Central memory CD8-positive, alpha-beta T cell (primary cell): ENCODE measurements around the gene TFG.

Experiments
- ATAC-seq: fragments of 150-1000 bp; cut with Tn5 transposase; replicated peaks from 2 replicates; pipeline ENCODE4 v1.10.0; 2022; ENCODE audit warnings: mild to moderate bottlenecking, moderate FRiP score, moderate number of reproducible peaks; ENCODE audit not compliant: poor library complexity, severe bottlenecking; ENCODE audit errors: extremely low read depth
- DNase-seq, 2 donors: peaks; one replicate each; pipeline ENCODE4 v3.0.0; 2021; ENCODE audit warnings: low spot score in 2 of 2
- H3K27ac Mint-ChIP-seq: one replicate; pipeline ENCODE4 v1.8.0; 2022; ENCODE audit warnings: low read depth, mild to moderate bottlenecking, moderate library complexity, mixed read lengths
- H3K27me3 Mint-ChIP-seq: one replicate; pipeline ENCODE4 v1.8.0; 2022; ENCODE audit warnings: mixed read lengths
- H3K36me3 Mint-ChIP-seq: one replicate; pipeline ENCODE4 v1.8.0; 2022; ENCODE audit warnings: mild to moderate bottlenecking, moderate library complexity, mixed read lengths; ENCODE audit not compliant: insufficient read depth
- H3K4me1 Mint-ChIP-seq: one replicate; pipeline ENCODE4 v1.8.0; 2022; ENCODE audit warnings: mixed read lengths
- H3K4me3 Mint-ChIP-seq: one replicate; pipeline ENCODE4 v1.8.0; 2022; ENCODE audit warnings: mild to moderate bottlenecking, moderate library complexity, mixed read lengths
- H3K9me3 Mint-ChIP-seq: one replicate; pipeline ENCODE4 v1.8.0; 2022; ENCODE audit warnings: mixed read lengths

The TFG gene

DNA sequence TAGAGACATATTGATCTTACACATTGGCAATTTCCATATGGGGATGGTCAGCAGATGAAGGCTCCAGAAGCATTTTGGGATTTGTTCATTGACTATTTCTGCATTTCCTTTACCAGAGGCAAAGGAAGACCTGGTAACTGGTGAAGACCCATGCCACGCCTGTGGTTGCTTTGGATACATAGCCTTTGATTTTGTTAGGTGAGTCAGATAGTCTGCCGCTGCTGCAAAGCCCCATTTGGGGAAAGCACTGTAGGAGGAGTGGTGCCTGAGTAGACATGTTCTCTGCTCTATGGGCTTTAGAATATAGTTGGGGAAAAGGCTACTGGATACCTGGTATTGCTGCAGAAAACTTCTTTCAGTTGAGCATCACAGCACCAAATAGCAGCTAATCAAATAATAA, 56.8 kb downstream of the TFG start:
- ATAC-seq (no peak), DNase-seq (no peak)
- H3K27ac Mint-ChIP-seq = no peak overlapping the region
- peaks cover 1% of the 10 kb centered on the region for H3K36me3 Mint-ChIP-seq
- H3K9me3 Mint-ChIP-seq = no peaks in the 10 kb centered on the region
- no peaks in the 10 kb centered on the region for H3K27me3 Mint-ChIP-seq
- H3K4me1 Mint-ChIP-seq = no peaks in the 10 kb centered on the region
- no peak overlapping the region for H3K4me3 Mint-ChIP-seq

DNA sequence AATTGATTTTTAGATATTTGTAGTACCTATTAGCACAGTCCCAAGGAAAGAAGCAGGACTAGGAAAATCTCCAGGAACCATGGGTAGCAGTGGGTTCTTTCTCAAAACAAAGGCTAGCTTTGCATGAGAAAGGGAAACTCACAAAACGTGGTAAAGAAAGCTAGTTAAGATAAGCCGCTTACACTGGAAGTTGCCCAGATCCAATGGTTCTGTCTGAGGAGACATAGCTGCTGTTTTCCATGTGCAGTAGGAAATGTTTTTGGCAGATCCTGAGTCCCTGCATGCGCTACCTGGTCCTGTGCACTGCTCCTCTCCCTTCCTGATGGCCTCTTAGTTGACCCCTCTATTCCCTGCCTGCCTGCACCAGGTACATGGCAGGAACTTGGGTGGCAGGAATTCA, 60.4 kb downstream of the TFG start:
- ATAC-seq (no peak), DNase-seq (no peak)
- Mint-ChIP-seq H3K27ac (no peak overlapping the region), H3K9me3 (no peaks in the 10 kb centered on the region), H3K27me3 (no peaks in the 10 kb centered on the region), H3K4me1 (no peaks in the 10 kb centered on the region), H3K36me3 (peaks cover 1% of the 10 kb centered on the region), H3K4me3 (no peak overlapping the region)

DNA sequence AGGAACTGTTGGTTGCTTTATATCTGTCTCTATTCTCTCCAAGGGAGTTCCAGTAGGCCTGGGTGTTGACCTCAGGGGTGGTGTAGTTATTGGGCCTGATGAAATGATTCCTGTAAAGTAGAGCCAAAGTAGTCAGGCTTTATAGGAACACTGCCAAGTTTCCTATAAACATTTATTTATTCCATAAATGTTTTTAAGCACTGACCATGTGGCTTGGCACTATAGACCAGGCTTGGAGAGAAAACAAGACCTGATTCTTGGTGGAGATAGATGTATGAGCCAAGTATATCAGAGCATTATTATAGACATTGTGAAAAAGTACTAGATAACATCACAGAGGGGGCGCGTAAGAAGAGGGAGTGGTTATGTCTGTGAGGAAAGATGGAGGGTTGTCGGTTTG, 65.9 kb downstream of the TFG start:
- Mint-ChIP-seq H3K36me3 (no peaks in the 10 kb centered on the region), H3K27me3 (peaks cover 7% of the 10 kb centered on the region), H3K4me3 (no peak overlapping the region), H3K4me1 (no peaks in the 10 kb centered on the region), H3K9me3 (no peaks in the 10 kb centered on the region), H3K27ac (no peak overlapping the region)
- DNase-seq (no peak), ATAC-seq (no peak)

DNA sequence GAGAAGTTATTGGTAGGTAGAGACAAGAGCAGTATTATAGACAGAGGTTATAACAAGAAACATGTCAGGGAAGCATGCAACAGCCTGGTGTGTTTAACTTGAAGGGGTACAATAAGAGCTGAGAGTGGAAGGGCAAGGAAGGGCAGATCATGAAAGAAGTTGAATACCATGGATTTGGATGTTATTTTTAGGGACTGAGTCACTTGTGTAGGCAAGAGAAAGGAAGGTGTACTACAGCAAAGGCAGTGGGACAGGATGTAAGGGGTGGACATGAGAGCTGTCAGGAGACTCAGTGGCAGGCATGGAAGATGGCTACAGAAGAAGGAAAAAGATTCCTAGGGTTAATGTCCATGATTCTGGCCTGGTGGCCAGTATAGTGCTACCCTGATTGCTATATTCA, 66.4 kb downstream of the TFG start:
- DNase-seq (no peak), ATAC-seq (no peak)
- H3K4me3 Mint-ChIP-seq = no peak overlapping the region
- no peak overlapping the region for H3K27ac Mint-ChIP-seq
- H3K27me3 Mint-ChIP-seq = peaks cover 7% of the 10 kb centered on the region
- H3K36me3 Mint-ChIP-seq = no peaks in the 10 kb centered on the region
- no peaks in the 10 kb centered on the region for H3K9me3 Mint-ChIP-seq
- H3K4me1 Mint-ChIP-seq = no peaks in the 10 kb centered on the region

DNA sequence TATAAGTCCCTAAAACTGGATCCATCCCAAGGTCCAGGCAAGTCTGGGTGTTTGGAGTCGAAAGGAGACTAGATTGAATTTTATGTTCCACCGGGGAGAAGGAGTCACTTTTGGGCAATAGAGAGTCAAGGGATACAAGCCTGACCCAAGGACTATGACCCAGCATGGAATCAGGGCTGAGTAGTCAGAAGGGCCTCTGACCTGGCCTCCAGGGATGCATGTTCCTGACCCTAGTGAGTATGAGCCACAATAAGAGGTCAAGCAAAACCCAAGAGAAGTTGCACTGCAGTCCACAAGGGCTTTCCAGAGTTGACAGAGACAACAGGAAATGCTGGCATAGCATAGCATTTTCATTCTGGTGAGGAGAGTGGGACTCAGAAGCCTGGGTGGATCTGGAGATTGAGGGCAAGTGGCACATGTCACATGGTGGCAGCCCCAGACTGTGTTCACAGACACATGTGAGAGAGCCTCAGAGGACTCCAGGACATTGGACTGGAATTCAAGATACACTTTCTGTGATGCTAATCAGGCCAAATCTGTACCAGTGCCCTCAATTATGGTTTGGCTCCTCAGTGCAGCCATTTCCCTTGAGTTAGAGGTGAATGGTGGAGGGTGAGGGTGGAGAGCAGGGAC, 66.9 kb downstream of the TFG start:
- Mint-ChIP-seq H3K9me3 (no peaks in the 10 kb centered on the region), H3K36me3 (no peaks in the 10 kb centered on the region), H3K4me1 (no peaks in the 10 kb centered on the region), H3K27me3 (peaks cover 7% of the 10 kb centered on the region), H3K4me3 (no peak overlapping the region), H3K27ac (no peak overlapping the region)
- DNase-seq (no peak), ATAC-seq (no peak)

DNA sequence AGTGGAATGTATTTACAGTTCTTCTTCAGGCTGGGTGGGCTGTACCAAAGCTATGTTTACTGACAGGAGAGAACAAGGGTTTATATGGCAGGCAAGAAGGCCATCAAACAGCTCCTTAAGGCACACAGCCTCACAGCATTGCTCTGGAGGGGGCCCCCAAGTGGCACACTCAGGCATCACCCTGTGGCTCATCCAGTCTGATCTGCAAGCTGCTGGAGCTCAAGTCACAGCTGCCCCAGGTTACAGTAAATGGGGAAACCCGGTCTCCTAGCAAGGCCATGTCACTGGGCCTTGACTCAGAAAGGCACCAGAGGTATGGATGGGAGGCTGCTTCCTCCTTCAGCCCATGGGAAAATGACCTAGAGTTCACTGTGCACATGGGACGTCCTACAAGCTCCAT, 67.5 kb downstream of the TFG start:
- Mint-ChIP-seq H3K4me3 (no peak overlapping the region), H3K27ac (no peak overlapping the region), H3K36me3 (no peaks in the 10 kb centered on the region), H3K4me1 (no peaks in the 10 kb centered on the region), H3K27me3 (peaks cover 7% of the 10 kb centered on the region), H3K9me3 (no peaks in the 10 kb centered on the region)
- DNase-seq (no peak), ATAC-seq (no peak)

DNA sequence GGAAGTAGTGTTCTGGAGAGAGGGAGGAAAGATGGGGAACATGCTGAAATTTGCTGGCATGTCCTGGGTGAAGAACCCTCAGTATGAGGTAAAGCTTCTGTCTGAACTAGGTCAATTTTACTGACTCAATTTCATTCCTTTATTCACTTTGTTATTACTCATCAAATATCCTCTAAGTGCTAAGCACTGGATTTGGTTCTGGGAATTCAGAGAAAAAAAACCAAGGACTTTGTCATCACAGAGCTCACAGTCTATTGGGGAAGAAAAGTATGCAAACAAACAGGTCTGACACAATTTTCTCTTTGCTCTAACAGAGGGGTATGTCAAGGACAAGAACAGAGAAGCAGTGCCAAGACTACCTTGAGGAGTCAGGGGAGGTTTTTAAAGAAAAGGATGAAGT, 68.0 kb downstream of the TFG start:
- Mint-ChIP-seq H3K4me3 (no peak overlapping the region), H3K36me3 (no peaks in the 10 kb centered on the region), H3K9me3 (no peaks in the 10 kb centered on the region), H3K27me3 (peaks cover 7% of the 10 kb centered on the region), H3K4me1 (no peaks in the 10 kb centered on the region), H3K27ac (no peak overlapping the region)
- no peak for ATAC-seq
- DNase-seq = no peak

DNA sequence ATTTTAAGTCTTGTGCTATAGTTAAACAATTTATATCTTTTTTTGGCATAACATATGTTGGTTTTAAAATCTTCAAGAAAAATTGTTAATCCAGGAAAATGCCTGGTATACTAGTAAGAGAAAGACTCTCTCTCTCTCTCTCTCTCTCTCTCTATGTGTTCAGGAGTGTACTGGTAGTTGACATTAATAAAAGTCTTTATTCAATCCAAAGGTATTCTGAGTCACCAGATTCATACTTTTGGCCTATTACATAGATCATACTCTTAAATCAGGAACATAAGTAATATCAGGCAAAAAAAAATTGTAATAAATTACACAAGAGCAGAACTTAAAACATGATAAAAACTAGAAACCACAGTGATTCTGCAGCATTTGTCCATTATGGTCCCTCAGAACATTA, 70.2 kb downstream of the TFG start:
- Mint-ChIP-seq H3K4me3 (no peak overlapping the region), H3K4me1 (no peaks in the 10 kb centered on the region), H3K27me3 (peaks cover 7% of the 10 kb centered on the region), H3K27ac (no peak overlapping the region), H3K36me3 (no peaks in the 10 kb centered on the region), H3K9me3 (peaks cover 1% of the 10 kb centered on the region)
- ATAC-seq (no peak), DNase-seq (no peak)

DNA sequence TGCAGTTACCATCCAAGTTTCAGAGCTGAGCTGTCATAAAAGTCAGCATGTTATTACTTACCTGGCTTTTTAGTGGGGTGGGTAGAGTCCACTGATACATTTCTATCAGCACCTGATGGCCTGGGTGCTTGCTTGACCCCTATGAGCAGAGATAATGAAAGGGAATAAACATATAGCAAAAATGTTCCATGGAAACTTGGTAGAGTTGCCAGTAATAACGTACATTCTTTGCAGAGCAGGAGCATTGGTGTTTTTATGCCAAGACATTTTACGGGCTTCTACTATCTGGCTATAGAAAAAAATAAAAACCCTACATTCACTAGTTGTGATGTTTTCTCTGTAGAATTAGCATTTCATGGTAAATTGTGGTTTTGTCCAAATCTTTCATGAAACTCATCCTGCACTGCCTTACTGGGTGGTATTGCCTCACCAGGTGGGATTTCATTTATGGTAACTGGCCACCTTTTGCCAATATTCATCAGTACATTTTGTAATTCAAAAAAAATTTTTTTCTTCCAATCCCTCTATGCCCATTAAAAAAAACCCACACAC, 70.9 kb downstream of the TFG start:
- H3K27ac Mint-ChIP-seq = no peak overlapping the region
- H3K36me3 Mint-ChIP-seq = no peaks in the 10 kb centered on the region
- H3K9me3 Mint-ChIP-seq = peaks cover 6% of the 10 kb centered on the region
- H3K27me3 Mint-ChIP-seq = peaks cover 7% of the 10 kb centered on the region
- no peaks in the 10 kb centered on the region for H3K4me1 Mint-ChIP-seq
- DNase-seq (no peak), ATAC-seq (no peak)
- no peak overlapping the region for H3K4me3 Mint-ChIP-seq

DNA sequence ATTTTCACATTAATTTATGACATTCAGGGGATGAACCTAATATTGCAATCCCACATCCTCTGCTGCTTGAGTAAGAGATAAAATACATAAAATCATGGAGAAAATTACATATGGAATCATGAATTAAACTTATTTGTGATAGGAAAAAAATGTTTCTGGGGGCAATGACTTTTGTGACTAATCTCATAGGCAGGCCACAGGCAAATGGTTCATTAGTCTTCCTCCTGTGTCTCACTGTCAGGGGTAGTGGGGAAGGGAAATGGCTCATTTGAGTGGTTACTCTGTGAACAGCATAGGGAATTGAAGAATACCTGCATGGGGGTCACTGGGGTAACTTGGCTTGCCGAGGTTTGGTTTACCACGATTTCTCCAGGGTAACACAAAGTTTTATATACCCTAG, 72.0 kb downstream of the TFG start:
- H3K9me3 Mint-ChIP-seq = peaks cover 6% of the 10 kb centered on the region
- H3K4me3 Mint-ChIP-seq = no peak overlapping the region
- ATAC-seq = no peak
- no peak for DNase-seq
- peaks cover 7% of the 10 kb centered on the region for H3K27me3 Mint-ChIP-seq
- no peaks in the 10 kb centered on the region for H3K36me3 Mint-ChIP-seq
- H3K4me1 Mint-ChIP-seq = no peaks in the 10 kb centered on the region
- H3K27ac Mint-ChIP-seq = no peak overlapping the region

DNA sequence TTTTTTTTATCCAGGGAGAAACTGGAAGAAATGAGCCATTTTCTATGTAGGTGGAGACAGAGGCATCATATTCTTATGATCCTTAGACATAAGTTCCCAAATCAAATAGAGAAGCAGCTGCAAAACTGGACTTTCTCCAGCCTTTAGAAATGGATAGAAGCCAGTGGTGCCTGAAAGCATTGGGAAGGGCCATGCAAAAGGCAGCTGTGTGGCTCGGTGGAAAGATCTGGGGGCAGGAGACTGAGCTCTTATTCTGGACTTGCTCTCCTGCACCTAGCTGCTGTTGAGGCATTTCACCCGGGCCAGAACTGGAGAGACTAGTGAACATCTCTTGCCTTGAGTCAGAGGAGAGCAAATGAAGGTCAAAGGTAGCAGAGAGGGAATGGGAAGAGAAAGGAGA, 73.1 kb downstream of the TFG start:
- H3K27me3 Mint-ChIP-seq = peaks cover 7% of the 10 kb centered on the region
- no peaks in the 10 kb centered on the region for H3K4me1 Mint-ChIP-seq
- H3K9me3 Mint-ChIP-seq = peaks cover 6% of the 10 kb centered on the region
- H3K4me3 Mint-ChIP-seq = no peak overlapping the region
- DNase-seq = no peak
- no peaks in the 10 kb centered on the region for H3K36me3 Mint-ChIP-seq
- no peak for ATAC-seq
- no peak overlapping the region for H3K27ac Mint-ChIP-seq

DNA sequence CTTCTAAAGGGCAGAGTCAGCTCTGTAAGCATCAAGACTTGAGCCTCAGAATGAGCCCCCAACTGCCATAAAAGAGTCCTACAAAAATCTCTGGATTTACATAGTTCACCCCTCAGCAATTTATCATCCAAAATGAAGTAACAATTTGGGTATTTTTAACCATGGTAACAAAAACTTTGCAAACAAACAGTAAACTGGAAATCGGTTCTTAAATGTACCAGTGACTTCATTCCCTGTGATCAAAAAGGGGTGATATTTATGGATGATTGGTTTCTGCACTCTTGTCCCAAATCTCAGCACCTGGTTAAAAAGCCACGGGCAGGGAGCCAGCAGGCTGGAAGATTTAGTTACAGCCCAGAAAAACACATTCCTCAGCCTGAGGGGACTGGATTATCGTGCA, 73.6 kb downstream of the TFG start:
- no peaks in the 10 kb centered on the region for H3K36me3 Mint-ChIP-seq
- no peak overlapping the region for H3K4me3 Mint-ChIP-seq
- no peak for DNase-seq
- no peak for ATAC-seq
- H3K27me3 Mint-ChIP-seq = peaks cover 7% of the 10 kb centered on the region
- H3K4me1 Mint-ChIP-seq = no peaks in the 10 kb centered on the region
- peaks cover 6% of the 10 kb centered on the region for H3K9me3 Mint-ChIP-seq
- H3K27ac Mint-ChIP-seq = no peak overlapping the region

DNA sequence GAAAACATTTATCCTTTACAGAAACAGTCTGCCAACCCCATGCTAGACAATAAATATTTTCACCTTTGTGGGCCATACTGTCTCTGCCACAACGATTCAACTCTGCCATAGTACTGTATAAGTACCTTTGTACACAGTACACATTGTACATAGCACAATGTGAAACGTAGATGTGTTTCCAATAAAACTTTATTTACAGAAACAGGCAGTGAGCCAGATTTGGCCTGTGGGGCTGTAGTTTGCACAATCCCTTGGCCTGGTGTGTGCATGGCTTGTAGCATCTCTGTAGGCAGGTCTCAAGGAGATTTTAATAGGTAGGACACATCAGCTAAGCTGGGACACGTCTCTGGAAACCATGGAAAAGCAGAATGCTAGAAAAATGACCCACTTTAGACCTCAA, 74.3 kb downstream of the TFG start:
- H3K27ac Mint-ChIP-seq = no peak overlapping the region
- no peaks in the 10 kb centered on the region for H3K4me1 Mint-ChIP-seq
- ATAC-seq = no peak
- H3K36me3 Mint-ChIP-seq = peaks cover 2% of the 10 kb centered on the region
- H3K27me3 Mint-ChIP-seq = peaks cover 7% of the 10 kb centered on the region
- H3K9me3 Mint-ChIP-seq = peaks cover 6% of the 10 kb centered on the region
- no peak for DNase-seq
- no peak overlapping the region for H3K4me3 Mint-ChIP-seq
